IPS-NIHi11 (cell line): ENCODE data around the gene TRIM54.
"Not testable (repeated sequence)": the region's sequence is repeated elsewhere in the genome, so short reads cannot be mapped to it uniquely, and the experiment has no call there.

Experiments
- DNase-seq: peaks from one replicate; pipeline ENCODE4 v3.0.0; 2012; ENCODE audit warnings: mixed read lengths, low spot score

Gene TRIM54

GRCh38 chr2:27284996-27285395 is 2.8 kb downstream of the TRIM54 start:
- no peak for DNase-seq

DNA sequence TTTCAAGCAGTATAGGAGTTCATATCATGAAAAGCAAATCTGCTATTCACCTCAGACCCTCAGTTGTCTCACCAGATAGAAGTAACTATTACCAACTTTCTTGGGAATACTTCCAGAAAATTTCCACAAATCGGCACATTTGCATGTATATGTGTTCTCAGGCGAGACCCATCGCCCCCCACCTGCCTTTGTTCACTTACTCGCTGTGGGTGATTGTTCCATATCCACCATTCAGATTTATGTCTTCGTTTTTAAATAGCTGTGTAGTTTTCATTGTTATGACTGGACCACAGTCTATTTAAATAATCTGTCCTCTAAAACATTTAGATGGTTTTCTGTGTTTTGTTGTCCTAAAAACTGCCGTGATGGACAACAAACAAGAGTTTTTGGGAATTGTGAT is 3.3 kb downstream of the TRIM54 start:
- no peak for DNase-seq

- DNase-seq = no peak
Measured at GRCh38 chr2:27288610-27289009, 6.4 kb downstream of the TRIM54 start.

DNA sequence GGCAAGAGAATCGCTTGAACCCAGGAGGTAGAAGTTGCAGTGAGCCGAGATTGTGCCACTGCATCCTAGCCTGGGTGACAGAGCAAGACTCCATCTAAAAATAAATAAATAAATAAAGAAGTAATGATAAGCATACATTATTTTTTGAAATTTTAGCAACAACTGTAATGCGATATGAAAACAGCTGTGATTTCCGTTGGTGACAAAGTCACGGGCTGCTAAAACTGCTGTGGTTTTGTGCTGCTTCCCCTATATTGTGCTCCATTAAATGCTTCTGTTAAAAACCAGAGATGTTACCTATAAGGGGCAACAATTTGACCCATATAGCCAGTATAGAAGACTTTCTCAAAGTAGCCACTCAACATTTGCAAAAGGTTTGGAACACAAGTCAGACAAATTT is 8.3 kb downstream of the TRIM54 start:
- no peak for DNase-seq

DNA sequence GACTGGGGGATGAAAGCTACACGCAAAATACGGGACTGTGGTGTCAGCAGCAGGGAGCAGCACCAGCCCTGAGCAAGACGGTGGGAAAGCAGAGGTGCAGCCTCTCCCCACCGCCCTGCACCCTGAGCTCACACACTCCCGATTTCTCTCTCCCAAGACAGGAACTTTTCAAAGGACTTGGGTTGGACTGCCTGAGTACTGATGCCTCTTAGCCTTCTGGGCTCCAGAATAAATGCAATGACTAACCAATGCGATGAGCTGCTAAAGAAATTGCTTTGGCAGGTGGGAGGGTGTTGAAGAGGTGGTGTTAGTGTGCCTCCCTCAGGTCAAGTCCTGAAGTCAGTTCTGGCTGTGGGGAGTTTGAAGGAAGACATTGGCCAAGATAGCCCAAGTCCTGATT is 9.6 kb downstream of the TRIM54 start:
- DNase-seq = peak; percentile 62

DNA sequence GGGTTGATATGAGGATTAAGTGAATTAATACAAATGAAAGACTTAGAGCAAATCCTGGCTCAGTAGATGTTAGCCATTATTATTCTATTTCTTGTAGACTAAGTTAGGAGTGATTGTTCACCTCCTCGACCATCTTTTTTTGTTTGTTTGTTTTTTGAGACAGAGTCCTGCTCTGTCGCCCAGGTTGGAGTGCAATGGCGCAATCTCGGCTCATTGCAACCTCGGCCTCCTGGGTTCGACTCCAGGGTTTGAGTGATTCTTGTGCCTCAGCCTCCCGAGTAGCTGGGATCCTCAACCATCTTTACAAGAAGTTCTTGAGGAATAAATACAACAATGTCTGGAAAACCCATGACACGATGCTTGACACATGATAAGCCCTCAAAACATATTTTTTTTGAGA is 12.7 kb downstream of the TRIM54 start:
- DNase-seq = no peak

- DNase-seq = no peak
Measured at GRCh38 chr2:27296481-27296880, 14.3 kb downstream of the TRIM54 start.

- DNase-seq = no peak
Measured at GRCh38 chr2:27297195-27297594, 15.0 kb downstream of the TRIM54 start.

GRCh38 chr2:27298391-27299080 is 16.3 kb downstream of the TRIM54 start:
- no peak for DNase-seq

GRCh38 chr2:27300606-27301005 is 18.4 kb downstream of the TRIM54 start:
- DNase-seq = not testable (repeated sequence)

- DNase-seq = peak; percentile 67
Measured at GRCh38 chr2:27303093-27304025, 21.1 kb downstream of the TRIM54 start.

GRCh38 chr2:27304488-27305240 is 22.4 kb downstream of the TRIM54 start:
- no peak for DNase-seq

DNA sequence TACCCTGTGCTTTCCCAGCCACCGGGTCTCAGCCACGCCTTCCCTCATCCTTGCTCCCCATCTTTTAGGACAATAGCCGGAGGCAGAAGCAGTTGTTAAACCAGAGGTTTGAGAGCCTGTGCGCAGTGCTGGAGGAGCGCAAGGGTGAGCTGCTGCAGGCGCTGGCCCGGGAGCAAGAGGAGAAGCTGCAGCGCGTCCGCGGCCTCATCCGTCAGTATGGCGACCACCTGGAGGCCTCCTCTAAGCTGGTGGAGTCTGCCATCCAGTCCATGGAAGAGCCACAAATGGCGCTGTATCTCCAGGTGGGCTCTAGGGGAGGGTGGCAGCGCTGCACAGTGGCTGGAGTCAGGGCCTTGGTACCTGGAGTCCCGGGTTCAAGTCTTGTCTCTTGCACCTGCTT is 23.3 kb downstream of the TRIM54 start:
- DNase-seq = no peak

DNA sequence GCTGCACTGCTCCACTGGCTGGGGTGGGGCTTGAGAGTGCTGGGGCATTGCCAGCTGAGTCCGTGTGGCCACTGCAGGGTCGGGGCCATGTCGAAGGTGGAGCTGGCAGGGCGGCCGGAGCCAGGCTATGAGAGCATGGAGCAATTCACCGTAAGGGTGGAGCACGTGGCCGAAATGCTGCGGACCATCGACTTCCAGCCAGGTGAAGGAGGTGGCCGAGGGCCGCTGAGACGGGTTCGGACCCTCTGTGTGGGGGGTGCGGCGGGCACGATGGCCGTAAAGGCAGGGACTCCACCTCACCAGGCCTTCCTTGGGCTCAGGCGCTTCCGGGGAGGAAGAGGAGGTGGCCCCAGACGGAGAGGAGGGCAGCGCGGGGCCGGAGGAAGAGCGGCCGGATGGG is 23.9 kb downstream of the TRIM54 start:
- DNase-seq = no peak

DNA sequence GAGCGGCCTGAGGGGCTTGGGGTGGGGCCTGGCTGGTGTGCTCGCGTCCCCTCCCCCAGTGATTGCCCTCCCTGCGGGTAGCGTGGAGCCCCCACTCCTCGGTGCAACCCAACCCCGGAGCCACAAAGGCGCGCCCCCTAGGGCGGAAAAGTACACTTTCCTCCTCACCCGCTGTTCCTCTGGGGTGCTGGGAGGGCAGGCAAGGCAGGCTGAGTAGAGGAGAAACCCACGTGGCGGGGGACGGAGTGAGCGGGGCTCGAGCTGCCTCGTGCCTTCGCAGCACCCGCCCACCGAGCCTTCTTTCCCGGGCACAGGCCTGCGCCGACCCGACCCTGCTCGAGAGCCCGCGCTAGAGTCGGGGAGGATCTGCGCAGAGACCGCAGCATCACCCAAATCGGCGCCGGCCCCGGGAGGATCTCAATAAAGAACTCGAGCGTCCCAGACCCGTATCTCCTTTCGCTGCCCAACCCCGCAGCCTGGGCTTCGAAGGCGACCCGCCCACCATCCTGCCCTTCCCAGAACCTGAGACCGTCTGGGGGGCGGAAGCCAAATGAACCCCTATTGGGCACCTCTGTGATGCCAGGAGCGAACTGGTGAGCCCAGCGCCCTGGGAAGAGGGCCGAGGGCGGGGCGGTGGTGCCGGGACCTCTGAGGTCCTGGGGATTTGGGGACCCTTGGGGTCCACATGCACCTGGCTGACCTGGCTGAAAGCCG is 24.5 kb downstream of the TRIM54 start:
- peak; percentile 29 for DNase-seq

- DNase-seq = no peak
Measured at GRCh38 chr2:27307287-27307544, 25.0 kb downstream of the TRIM54 start.

GRCh38 chr2:27307545-27308358 is 25.5 kb downstream of the TRIM54 start:
- peak; percentile 55 for DNase-seq

GRCh38 chr2:27308359-27308881 is 26.2 kb downstream of the TRIM54 start, which contains the start of gene UCN:
Gene UCN, minus strand, starts transcription at chr2:27308445. Its CDS starts 550 bp downstream, at chr2:27307895.
- peak; percentile 83 for DNase-seq

DNA sequence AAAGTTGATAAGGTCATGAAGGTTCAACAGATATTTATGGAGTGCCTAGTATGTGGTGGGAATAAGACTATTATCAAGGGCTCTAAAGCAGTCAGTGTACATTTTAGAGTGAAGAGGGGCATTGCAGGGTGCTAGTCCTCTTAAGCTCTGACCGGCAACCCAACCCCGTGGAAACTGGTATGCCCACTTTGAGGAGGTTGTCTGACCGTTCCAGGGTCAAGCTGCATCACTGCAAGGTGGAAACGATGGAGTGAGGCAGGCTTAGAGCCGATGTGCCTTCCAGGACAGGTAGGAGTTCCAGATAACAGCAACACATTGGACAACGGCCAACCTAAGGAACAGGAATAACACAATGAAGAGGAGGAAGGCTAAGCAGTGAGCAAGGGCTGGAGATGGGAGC is 27.4 kb downstream of the TRIM54 start:
- no peak for DNase-seq

GRCh38 chr2:27312152-27312551 is 29.9 kb downstream of the TRIM54 start:
- DNase-seq = no peak
